NCI-H774 (cell line): ENCODE measurements around the gene BIRC2.
A peak's percentile ranks its signal among the peaks of the same experiment; 100 is the strongest.
"Not testable (repeated sequence)": the region's sequence is repeated elsewhere in the genome, so short reads cannot be mapped to it uniquely, and the experiment has no call there.

ENCODE experiments used
- DNase-seq: peaks from one replicate; lab custom pipeline; 2025; lab: John Stamatoyannopoulos, UW

Gene BIRC2

DNA sequence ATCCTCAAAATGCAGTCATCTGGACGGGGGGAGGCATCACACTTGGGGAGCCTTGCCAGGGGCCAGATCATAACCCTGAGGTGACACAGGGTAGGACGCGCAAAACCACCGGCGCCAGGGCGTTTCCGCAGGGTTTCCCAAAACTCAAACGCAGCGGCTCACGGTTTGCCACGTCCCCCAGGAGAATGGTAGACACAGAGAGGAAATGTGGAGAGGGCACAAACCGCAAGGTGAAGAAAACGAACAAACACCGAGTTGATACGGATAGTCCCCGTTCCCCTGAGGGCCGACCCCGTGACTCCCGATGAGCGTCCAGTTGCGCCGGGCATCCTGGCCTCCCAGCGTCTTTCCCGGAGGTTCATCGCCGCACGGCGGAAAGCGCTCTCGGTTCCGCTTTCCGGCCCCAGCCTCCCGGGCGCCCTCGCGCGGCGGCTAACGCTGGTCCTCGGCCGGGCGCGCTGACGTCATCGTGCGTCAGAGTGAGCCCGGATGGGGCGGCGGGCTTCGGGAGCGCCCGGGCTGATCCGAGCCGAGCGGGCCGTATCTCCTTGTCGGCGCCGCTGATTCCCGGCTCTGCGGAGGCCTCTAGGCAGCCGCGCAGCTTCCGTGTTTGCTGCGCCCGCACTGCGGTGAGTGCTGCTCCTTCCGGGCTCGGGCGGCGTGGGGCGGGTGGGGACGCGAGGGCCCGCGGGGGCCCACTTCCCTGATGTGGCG is at the start of gene BIRC2:
BIRC2 (plus strand) TSS at position 467 of the 714 bp plus-strand sequence. CDS start 2,641 bp downstream, outside the sequence.
- peak; percentile 95 for DNase-seq

DNA sequence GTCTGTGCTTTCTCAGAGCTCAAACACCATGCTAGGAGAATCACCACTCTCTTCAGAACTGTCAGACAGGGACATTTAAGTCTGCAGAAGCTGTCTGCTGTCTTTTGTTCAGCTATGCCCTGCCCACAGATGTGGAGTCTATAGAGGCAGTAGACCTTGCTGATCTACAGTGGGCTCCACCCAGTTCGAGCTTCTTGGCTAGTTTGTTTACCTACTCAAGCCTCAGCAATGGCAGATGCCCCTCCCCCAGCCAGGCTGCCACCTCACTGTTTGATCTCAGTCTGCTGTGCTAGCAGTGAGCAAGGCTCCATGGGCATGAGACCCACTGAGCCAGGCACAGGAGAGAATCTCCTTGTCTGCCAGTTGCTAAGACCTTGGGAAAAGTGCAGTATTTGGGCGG is 46.2 kb upstream of the BIRC2 start:
- not testable (repeated sequence) for DNase-seq

DNA sequence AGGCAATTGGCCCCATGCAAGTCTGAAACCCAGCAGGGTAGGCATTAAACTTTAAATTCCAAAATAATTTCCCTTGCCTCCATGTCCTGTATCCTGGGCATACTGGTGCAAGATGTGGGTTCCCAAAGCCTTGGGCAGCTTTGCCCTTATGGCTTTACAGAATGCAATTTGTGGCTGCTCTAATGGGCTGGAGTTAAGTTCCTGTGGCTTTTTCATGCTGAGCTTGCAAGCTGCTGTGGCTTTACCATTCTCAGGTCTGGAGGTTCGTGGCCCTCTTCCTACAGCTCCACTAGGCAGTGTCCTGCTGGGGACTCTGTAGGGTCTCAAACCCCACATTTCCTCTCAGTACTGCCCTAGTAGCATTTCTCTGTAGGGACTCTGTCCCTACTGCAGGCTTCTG is 44.8 kb upstream of the BIRC2 start:
- DNase-seq, result no peak

DNA sequence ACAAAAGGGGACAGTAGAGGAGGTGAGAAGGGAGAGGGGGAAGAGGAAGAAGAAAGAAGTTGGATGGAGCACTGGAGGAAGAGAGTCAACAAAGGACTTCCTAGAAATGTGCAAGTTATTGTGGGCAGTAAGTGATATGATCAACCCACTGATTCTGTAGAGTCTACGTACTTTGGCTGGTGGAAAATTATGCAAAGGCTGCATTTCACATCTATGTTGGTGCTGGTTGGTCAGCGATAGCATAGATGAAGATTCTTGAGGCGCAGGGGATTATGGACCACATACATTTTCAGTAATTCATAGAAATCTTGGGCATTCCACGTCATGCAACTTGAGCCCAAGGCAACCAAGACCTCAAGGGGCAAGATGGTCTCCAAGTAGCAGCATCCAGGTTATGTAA is 42.3 kb upstream of the BIRC2 start:
- no peak for DNase-seq

DNA sequence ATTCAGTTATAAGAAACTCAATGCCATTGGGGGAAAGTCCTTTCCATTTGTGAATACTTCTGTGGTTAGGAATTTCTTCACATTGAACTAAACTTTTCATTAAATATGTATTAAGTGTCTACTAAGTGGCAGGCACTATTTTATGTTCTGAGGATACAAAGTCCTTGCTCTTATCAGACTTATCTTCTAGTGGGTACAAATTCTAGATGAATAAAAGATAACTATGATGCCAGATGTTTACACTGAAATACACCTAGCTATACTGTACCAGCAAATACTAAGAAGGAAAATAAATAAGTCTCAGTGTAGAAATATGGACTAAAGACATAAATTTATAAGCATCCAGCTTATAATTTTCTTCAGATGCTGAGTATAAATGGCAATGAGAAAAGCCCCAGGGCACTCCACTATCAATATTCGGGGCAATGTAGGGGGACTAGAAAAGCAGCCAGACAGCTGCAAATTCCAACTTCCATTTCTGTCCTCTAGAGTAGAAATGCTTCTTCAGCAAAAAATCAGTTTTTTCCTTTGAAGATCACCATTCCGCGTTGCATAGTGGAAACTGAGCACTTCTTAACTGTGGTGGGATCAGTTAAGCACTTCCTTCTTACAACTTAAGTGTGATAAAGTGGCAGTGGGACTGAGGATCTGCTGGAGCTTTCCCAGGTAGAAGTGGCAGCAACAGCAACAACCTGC is 41.5 kb upstream of the BIRC2 start:
- DNase-seq, result no peak

DNA sequence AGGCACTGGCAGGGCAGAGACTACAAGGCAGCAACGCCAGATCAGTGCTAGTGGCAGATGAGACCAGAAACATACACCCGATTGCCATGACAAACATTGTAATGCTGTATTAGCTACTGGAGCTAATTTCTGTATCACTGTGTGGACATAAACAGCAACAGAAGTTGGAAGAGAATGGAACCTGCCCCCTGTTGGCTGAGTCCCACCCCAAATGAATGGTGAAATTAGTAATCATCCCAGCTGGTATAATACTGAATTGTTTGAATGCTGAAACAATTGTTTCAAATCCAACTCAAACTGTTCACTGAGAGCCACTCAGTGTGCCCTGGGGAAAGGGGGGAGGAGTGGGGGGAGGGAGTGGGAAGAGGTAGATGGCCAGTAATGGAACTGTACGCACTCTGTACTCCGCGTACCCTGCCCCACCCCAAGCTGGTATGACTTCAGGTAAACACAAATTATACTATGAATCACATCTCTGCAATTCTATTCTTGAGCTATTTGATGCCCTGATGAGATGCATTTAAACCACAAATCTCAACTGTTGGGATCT is 40.9 kb upstream of the BIRC2 start:
- DNase-seq, result peak; percentile 57

DNA sequence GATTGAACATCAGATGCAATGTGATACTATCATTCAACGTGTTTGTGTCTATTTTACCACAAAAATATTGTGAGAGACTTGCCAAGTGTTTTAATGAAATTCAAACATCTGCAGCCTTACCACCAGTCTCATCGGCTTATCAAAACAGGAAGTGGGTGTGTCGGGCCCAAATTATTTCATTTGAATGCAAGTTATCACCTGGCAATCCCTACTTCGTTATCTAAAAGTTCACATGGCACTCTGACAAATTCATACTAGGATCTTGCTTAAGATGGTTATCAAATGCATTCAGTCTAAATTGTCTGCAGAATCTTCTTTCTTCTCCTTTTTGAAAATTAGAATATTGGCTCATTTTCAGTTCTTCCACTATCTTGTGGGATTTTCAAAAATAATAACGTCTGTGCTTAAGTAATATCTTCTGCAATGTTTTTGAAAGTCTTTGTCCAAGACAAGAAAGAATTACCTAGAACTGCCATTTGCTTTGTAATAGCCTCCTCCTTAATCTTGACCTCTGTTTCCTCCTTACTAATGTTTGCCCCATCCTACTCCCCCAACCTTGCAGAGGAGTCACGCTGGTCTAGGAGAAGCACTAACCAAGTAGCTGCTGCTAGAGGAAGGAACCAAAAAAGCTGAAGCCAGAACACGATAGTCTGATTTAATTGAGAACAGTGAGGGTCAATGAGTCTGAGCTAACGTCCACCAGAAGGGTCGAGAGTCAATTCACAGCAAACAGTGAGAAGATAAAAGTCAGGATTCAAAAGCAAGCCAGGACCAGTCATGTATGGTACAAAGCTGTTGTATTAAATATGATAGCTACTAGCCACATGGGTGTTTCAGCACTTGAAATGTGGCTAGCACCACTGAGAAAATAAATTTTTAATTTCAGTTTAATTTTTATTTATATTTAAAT is 39.9 kb upstream of the BIRC2 start:
- DNase-seq, result no peak

DNA sequence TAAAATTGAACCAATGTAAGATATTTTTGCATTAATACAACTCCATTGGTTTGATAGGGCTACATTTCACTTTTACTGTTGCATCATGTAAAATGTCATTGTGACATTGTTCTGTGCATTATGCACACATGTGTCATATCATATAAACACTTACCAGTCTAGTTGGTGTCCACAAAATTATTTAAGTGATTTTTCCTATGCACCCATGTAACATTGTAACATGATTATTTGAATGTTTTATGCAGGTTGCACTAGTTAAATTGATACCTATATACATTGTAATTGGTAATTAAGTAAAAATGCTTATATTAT is 39.3 kb upstream of the BIRC2 start:
- no peak for DNase-seq

DNA sequence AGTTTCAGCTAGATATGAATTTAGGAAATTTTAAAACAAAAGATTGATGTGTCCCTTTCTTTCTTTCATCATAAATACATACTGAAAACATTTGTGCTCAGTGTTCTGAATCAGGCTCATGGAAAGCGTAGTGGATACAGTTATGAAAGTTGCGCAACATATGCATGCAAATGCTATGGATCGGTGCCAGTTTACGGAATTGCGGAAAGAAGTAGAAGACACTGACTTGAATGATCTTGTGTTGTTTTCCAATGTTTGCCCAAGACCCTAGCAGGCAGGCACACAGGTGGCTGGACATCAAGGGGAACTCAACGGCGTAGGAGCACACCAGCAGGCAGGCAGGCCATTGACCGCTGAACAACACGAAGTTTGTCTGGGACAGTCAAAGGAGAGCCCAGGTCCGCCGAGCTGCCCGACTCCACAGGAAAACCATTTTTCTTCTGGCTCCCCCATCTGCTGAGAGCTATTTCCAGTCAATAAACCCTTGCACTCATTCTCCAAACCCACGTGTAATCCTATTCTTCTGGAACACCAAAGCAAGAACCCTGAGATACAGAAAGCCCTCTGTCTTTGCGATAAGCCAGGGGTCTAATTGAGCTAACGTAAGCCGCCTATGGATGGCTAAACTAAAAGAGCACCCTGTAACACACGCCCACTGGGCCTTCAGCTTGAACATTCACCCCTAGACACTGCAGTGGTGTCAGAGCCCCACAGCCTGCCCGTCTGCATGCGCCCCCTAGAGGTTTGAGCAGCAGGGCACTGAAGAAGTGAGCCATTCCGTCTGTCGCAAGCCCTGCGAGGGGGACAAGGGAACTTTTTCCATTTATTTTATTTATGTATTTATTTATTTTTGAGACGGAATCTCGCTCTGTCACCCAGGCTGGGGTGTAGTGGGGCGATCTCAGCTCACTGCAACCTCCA is 37.1 kb upstream of the BIRC2 start:
- no peak for DNase-seq

DNA sequence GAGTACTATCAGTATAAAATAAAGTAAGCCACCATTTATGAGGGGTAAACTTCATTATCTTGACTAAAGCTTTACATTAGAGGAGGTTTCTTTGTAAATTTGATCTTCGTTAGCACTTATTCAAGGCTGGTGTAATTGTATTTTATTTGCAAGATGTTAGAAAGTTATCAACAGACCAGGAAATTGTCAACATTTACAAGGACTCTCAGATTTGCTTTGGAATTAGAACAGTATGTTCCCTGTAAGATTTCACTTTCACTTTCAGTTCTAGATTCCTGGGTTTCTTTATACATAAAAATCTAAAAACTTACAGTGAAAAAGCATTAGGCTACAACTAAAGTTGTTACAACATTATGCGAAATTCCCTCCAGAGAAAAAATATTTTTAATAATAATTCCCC is 34.3 kb upstream of the BIRC2 start:
- peak; percentile 44 for DNase-seq

DNA sequence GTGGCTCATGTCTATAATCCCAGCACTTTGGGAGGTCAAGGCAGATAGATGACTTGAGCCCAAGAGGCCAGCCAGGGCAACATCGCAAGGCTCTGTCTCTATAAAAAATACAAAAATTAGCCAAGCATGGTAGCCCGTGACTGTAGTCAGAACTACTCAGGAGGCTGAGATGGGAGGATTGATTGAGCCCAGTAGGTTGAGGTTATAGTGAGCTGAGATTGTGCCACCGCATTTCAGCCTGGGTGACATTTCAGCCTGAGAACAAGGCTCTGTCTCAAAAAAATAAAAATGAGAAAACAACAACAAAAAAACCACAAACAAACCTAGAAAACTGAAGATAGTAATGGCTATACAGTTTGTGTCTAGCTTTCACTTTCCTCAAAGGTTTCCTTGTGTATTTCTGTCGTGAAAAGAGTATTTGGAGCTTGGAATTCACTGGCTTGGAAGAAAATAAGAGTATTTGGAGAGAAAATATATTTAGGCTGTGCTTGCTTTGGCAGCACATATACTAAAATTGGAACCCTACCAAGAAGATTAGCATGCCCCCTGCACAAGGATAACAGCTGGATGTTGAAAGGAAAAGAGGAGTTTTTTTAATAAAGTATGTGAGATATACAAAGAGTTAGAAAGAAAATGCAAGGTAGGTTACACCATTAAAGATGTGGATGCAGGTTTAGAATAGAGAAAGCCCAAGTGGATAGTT is 33.6 kb upstream of the BIRC2 start:
- DNase-seq, result peak; percentile 46

DNA sequence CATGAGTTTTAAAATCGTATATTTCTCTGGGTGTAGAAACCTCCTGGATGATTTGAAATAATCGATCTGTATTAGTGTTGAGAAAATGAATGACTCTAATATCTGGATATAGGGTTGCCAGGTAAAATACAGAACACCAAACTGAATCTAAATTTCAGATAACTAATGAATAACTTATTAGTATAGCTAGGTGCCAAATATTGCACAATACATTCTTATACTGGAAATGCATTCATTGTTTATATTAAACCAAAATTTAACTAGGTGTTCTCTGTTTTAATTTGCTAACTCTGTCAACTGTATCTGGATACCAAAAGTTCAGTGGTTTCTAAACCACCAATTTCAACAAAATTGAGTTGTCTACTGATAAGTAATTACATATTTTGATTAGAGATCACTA is 32.2 kb upstream of the BIRC2 start:
- DNase-seq, result no peak

DNA sequence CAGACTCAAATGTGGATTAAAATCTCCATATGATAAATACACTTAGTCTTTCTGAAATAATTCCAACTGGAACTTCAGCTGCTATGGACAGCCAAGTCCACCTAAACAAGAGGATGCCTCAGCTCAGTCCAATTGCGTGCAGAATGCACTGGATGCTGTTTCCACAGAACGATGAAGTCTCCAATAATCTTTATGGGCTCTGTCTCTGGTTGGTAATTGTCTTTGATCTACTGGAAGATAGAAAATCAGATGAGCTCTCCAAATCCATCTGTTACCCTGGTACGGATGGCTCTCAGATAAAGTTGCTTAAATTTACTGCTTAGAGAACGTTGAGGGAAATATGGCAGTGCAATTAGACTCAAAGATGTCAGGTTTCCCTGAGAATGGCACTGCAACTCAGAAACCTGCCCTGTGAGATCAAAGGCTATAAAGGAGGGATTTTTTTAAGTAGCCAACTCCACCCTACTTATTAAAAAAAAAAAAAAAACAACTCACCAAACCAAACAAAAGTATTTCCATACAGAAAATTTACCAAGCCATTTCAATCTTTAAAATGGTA is 30.6 kb upstream of the BIRC2 start:
- no peak for DNase-seq

DNA sequence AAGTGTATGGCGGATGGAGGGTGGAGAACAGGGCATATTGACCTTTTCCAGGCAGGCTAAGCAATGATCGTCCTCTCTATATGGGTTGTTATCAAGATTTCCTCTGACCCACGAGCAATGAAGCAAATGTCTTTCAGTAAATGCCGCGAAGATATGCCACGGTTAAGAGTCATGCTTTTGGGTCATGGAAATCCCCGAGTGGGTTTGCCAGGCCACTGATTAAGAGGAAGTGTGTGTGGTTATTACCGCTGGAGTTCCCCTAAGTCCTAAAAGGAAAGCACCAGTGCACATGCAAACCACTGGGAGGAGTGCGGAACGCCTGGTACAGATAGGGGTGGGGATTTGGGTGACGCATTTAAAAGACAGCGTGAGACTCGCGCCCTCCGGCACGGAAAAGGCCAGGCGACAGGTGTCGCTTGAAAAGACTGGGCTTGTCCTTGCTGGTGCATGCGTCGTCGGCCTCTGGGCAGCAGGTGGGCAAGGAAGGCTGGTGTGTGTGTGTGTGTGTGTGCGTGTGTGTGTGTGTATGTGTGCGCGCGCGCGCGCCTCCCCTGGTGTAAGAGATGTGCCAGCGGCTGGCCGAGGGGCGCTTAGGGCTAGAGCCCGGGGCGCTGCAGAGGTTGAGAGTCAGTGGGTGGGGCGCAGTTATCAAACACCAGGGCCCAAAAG is 29.8 kb upstream of the BIRC2 start, which contains the start of gene BIRC3:
BIRC3 (plus strand) TSS at position 386 of the 669 bp plus-strand sequence. CDS start 7,026 bp downstream, outside the sequence.
- peak; percentile 98 for DNase-seq

DNA sequence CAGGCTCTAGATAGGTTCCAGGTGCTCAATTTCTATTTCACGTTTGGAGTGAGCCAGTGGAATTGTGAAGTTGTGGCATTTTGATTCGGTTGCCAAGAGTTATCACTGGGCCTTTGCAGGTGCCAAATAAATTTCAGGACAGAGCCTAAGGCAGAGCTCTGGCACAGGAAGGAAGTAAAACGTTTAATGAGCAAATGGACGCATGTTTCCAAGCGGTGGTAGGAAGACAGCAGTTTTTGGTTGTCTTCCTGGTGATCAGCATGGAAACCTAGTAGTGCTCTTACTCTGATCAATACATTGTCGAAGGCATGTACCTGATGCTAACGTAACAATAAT is 29.3 kb upstream of the BIRC2 start:
- DNase-seq, result peak; percentile 50

DNA sequence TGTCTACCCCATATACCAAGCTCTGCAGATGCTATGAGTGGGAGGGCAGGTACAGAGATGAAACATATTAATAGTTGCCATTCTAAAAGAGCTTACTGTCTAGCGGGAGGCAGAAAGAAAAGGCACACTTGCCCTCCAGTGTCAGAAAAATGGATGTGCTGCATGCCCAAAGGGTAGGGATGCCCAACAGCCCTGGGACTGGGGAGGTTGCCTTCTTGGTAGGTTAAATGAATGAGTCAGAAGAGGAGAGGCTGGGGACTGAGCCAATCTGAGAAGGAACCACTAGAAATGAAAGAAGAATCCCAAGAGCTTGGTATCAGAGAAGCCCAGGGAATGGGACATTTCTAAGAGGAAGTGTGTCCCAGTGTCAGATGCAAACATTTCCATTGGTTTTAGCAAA is 28.5 kb upstream of the BIRC2 start:
- DNase-seq, result no peak

DNA sequence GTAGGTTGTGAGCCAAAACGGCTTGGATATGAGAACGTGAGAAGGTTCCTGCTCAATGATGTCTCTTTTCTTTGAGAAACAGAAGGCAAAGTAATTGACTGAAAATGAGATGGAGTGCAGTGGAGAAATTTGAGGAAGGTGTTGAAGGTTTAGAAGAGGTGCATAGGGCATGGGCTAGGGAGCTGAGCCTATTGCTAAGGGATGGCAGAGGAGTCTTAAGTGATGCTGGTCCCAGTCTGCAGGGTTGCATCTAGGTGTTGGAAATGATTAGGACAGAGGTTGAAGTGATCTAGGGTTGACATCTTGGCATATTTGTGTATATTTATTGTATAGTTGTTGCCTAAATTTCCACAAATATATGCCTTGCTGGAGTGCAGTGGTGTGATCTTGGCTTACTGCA is 27.5 kb upstream of the BIRC2 start:
- no peak for DNase-seq

DNA sequence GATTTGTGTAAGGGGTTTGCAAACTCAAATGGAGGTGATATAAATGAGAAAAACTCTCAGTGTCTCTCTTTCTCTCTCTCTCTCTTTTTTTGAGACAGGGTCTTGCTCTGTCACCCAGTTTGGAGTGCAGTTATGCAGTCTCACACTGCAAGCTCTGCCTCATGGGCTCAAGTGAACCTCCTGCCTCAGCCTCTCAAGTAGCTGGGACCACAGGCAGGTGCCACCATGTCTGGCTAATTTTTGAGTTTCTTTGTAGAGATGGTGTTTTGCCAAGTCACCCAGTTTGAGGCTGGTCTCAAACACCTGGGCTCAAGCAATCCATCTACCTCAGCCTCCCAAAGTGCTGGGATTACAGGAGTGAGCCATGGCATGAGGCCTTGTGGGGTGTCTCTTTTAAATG is 26.8 kb upstream of the BIRC2 start:
- no peak for DNase-seq

DNA sequence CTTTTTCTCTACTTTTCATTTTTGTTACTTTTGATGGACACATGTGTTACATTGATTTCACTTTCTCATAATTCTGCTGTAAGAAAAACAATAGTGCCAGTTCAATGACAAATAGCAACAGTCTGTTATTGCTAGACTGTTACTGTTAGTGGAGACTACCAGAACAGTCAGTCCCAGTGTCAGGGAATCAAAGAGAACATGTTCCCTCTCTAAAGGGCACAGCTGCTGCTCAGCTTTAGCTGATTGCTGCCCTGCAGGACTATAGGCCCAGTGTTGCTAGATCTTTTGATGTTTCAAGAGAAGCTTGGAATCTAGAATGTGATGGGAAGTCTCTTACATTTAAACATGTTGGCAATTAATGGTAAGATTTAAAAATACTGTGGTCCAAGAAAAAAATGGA is 26.3 kb upstream of the BIRC2 start:
- DNase-seq, result no peak

DNA sequence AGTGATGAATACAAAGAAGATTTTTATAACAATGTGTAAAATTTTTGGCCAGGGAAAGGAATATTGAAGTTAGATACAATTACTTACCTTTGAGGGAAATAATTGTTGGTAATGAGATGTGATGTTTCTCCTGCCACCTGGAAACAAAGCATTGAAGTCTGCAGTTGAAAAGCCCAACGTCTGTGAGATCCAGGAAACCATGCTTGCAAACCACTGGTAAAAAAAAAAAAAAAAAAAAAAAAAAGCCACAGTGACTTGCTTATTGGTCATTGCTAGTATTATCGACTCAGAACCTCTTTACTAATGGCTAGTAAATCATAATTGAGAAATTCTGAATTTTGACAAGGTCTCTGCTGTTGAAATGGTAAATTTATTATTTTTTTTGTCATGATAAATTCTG is 24.5 kb upstream of the BIRC2 start:
- DNase-seq, result no peak
